IMR-90 (cell line): Measurements from ENCODE around the gene LRP5. TPM values are rescaled to one million over a fixed set of nuclear protein-coding genes. Genes with fewer than 3 reads are reported as not detected.

Experiments used
- ATAC-seq: fragments of 200-7000 bp; cut with Tn5 transposase; 2 replicates; pipeline ENCODE4 v1.9.1; 2020; ENCODE audit warnings: low read depth, mild to moderate bottlenecking, moderate library complexity
- BruUV-seq: library from RNA; stranded (reverse); fragments of 400-500 nt; replicated peaks from 2 replicates; lab custom pipeline; 2021; lab: Mats Ljungman, UMichigan
- CTCF ChIA-PET: fragments of 300-600 bp; formaldehyde crosslinking; extraction: SDS; loops from one replicate; lab custom pipeline; 2021; ENCODE audit warnings: antibody characterized with exemption; lab: Yijun Ruan, JAX
- POLR2A ChIA-PET: fragments of 300-600 bp; sonication (Branson Sonifier 250); formaldehyde crosslinking; loops from one replicate; lab custom pipeline; 2022; ENCODE audit warnings: antibody characterized with exemption; ENCODE audit not compliant: unreplicated experiment; lab: Charles Lee
- DNase-seq: peaks from one replicate; pipeline ENCODE4 v3.0.0; 2013
- H2AFZ ChIP-seq: replicated peaks from 2 replicates; pipeline ENCODE3; 2013; ENCODE audit warnings: low read length, mild to moderate bottlenecking; ENCODE audit not compliant: poor library complexity
- H2AK5ac ChIP-seq: 2 replicates; pipeline ENCODE4 v1.6.1; 2013; ENCODE audit warnings: low read depth, low read length, inconsistent platforms
- H2AK9ac ChIP-seq: replicated peaks from 2 replicates; pipeline ENCODE3; 2013; ENCODE audit warnings: mild to moderate bottlenecking, low read depth, low read length, moderate library complexity; ENCODE audit not compliant: poor library complexity
- H2BK120ac ChIP-seq: 2 replicates; pipeline ENCODE4 v1.6.1; 2013; ENCODE audit warnings: low read depth, low read length, inconsistent platforms
- H2BK15ac ChIP-seq: 3 replicates; pipeline ENCODE4 v1.6.1; 2013; ENCODE audit warnings: low read depth, low read length, inconsistent platforms
- H2BK20ac ChIP-seq: 2 replicates; pipeline ENCODE4 v1.6.1; 2013; ENCODE audit warnings: low read depth, mild to moderate bottlenecking, inconsistent platforms, low read length, moderate library complexity
- H2BK5ac ChIP-seq: 2 replicates; pipeline ENCODE4 v1.6.1; 2013; ENCODE audit warnings: mild to moderate bottlenecking, low read depth, low read length, inconsistent platforms; ENCODE audit not compliant: poor library complexity, severe bottlenecking
- H3K14ac ChIP-seq: replicated peaks from 2 replicates; pipeline ENCODE4 v1.6.1; 2013; ENCODE audit warnings: low read depth, low read length, inconsistent platforms
- H3K18ac ChIP-seq: 2 replicates; pipeline ENCODE4 v1.6.1; 2013; ENCODE audit warnings: low read depth, low read length, control low read depth
- H3K23ac ChIP-seq: 2 replicates; pipeline ENCODE4 v1.6.1; 2013; ENCODE audit warnings: low read depth, low read length, inconsistent platforms
- H3K27ac ChIP-seq: 2 replicates; pipeline ENCODE4 v1.5.1; 2013; ENCODE audit warnings: mild to moderate bottlenecking, control low read depth, low read length; ENCODE audit not compliant: insufficient read depth
- H3K27me3 ChIP-seq: 2 replicates; pipeline ENCODE4 v1.6.1; 2013; ENCODE audit warnings: low read length; ENCODE audit not compliant: control insufficient read depth, insufficient read depth
- H3K36me3 ChIP-seq: 2 replicates; pipeline ENCODE4 v1.6.1; 2013; ENCODE audit warnings: low read length, mixed read lengths; ENCODE audit not compliant: control insufficient read depth, insufficient read depth
- H3K4ac ChIP-seq: 2 replicates; pipeline ENCODE4 v1.6.1; 2013; ENCODE audit warnings: low read depth, low read length, inconsistent platforms
- H3K4me1 ChIP-seq: 2 replicates; pipeline ENCODE4 v1.6.1; 2013; ENCODE audit warnings: low read length, mixed read lengths; ENCODE audit not compliant: control insufficient read depth, insufficient read depth
- H3K4me2 ChIP-seq: 2 replicates; pipeline ENCODE4 v1.6.1; 2013; ENCODE audit warnings: low read depth, mild to moderate bottlenecking, control low read depth, low read length, moderate library complexity
- H3K4me3 ChIP-seq: 2 replicates; pipeline ENCODE4 v1.5.1; 2013; ENCODE audit warnings: low read depth, mild to moderate bottlenecking, control low read depth, low read length, moderate library complexity; ENCODE audit not compliant: insufficient read depth
- H3K56ac ChIP-seq: 2 replicates; pipeline ENCODE4 v1.6.1; 2013; ENCODE audit warnings: low read length, inconsistent platforms; ENCODE audit not compliant: insufficient read depth; ENCODE audit errors: extremely low read depth
- H3K79me1 ChIP-seq, 2 experiments: 2 replicates each; pipeline ENCODE4 v1.6.1; 2013; ENCODE audit warnings: low read length in 2 of 2, inconsistent platforms in 1 of 2, low read depth in 1 of 2
- H3K9ac ChIP-seq: 2 replicates; pipeline ENCODE4 v1.6.1; 2013; ENCODE audit warnings: low read depth, low read length, control low read depth
- H3K9me1 ChIP-seq: 2 replicates; pipeline ENCODE4 v1.6.1; 2013; ENCODE audit warnings: low read length, inconsistent platforms; ENCODE audit not compliant: insufficient read depth
- H3K9me3 ChIP-seq: 2 replicates; pipeline ENCODE4 v1.6.1; 2013; ENCODE audit warnings: low read length; ENCODE audit not compliant: control insufficient read depth, insufficient read depth
- H4K20me1 ChIP-seq: 2 replicates; pipeline ENCODE4 v1.6.1; 2013; ENCODE audit warnings: low read length, inconsistent platforms; ENCODE audit not compliant: insufficient read depth
- H4K5ac ChIP-seq: 2 replicates; pipeline ENCODE4 v1.6.1; 2013; ENCODE audit warnings: mild to moderate bottlenecking, low read depth, low read length, control low read depth
- H4K8ac ChIP-seq, 2 experiments: 2 replicates each; pipeline ENCODE4 v1.6.1; 2013; ENCODE audit warnings: low read depth in 2 of 2, low read length in 2 of 2, control low read depth in 1 of 2, inconsistent platforms in 1 of 2
- H4K91ac ChIP-seq: 2 replicates; pipeline ENCODE4 v1.6.1; 2013; ENCODE audit warnings: low read depth, low read length, inconsistent platforms; ENCODE audit not compliant: insufficient read depth
- BHLHE40 ChIP-seq: fragments of 150-350 bp; IDR thresholded peaks from 2 replicates; pipeline ENCODE4 v1.6.1; 2016; ENCODE audit warnings: mild to moderate bottlenecking, low read depth, low read length
- CEBPB ChIP-seq: IDR thresholded peaks from 2 replicates; pipeline ENCODE4 v1.6.1; 2012; ENCODE audit warnings: low read depth, low read length, improper control_type of control experiment
- CHD1 ChIP-seq: IDR thresholded peaks from 2 replicates; pipeline ENCODE4 v1.6.1; 2012; ENCODE audit warnings: low read depth, low read length, improper control_type of control experiment
- CTCF ChIP-seq: conservative IDR thresholded peaks from 2 replicates; pipeline ENCODE4 v1.5.1; 2012; ENCODE audit warnings: mild to moderate bottlenecking, low read depth, low read length, improper control_type of control experiment
- ELK1 ChIP-seq: fragments of 150-350 bp; IDR thresholded peaks from 2 replicates; pipeline ENCODE4 v1.6.1; 2016; ENCODE audit warnings: low read depth, mild to moderate bottlenecking, low read length, moderate library complexity, borderline replicate concordance
- FOS ChIP-seq: fragments of 150-350 bp; IDR thresholded peaks from 2 replicates; pipeline ENCODE4 v1.6.1; 2016; ENCODE audit warnings: low read depth, low read length
- MAFK ChIP-seq: IDR thresholded peaks from 2 replicates; pipeline ENCODE4 v1.6.1; 2012; ENCODE audit warnings: low read depth, low read length, improper control_type of control experiment
- MXI1 ChIP-seq: IDR thresholded peaks from 2 replicates; pipeline ENCODE4 v1.6.1; 2012; ENCODE audit warnings: low read depth, mild to moderate bottlenecking, low read length, moderate library complexity, borderline replicate concordance
- NFE2L2 ChIP-seq: fragments of 150-350 bp; IDR thresholded peaks from 2 replicates; pipeline ENCODE4 v1.6.1; 2016; ENCODE audit warnings: low read depth, mild to moderate bottlenecking, low read length
- POLR2A ChIP-seq: IDR thresholded peaks from 2 replicates; pipeline ENCODE4 v1.6.1; 2012; ENCODE audit warnings: mild to moderate bottlenecking, low read depth, low read length
- RAD21 ChIP-seq: IDR thresholded peaks from 2 replicates; pipeline ENCODE4 v1.6.1; 2012; ENCODE audit warnings: low read length, improper control_type of control experiment
- RCOR1 ChIP-seq: IDR thresholded peaks from 2 replicates; pipeline ENCODE4 v1.6.1; 2012; ENCODE audit warnings: mild to moderate bottlenecking, low read length, improper control_type of control experiment; ENCODE audit not compliant: insufficient replicate concordance
- RFX5 ChIP-seq: IDR thresholded peaks from 2 replicates; pipeline ENCODE4 v1.8.0; 2012; ENCODE audit warnings: low read depth, mild to moderate bottlenecking, low read length, moderate library complexity
- SMC3 ChIP-seq: fragments of 150-350 bp; IDR thresholded peaks from 2 replicates; pipeline ENCODE4 v1.6.1; 2016; ENCODE audit warnings: low read depth, mild to moderate bottlenecking, antibody characterized with exemption, low read length, moderate library complexity
- USF2 ChIP-seq: fragments of 150-350 bp; IDR thresholded peaks from 2 replicates; pipeline ENCODE4 v1.6.1; 2017; ENCODE audit warnings: mild to moderate bottlenecking, antibody characterized with exemption, low read length, low read depth
- WGBS, 2 experiments: methylation state at CpG; one replicate each; pipeline versions ENCODE4 v1.1.5 to v1.1.7; 2013; ENCODE audit warnings: missing lambda C conversion rate in 2 of 2; ENCODE audit not compliant: insufficient read length in 1 of 2; ENCODE audit errors: extremely low coverage in 2 of 2; 5-methylcytosine and 5-hydroxymethylcytosine counted together
- dilution Hi-C: fragments of 300-500 bp; cut with HindIII; formaldehyde crosslinking; loops from one replicate; pipeline ENCODE4 v1.14.3; 2018; ENCODE audit warnings: low sequenced_read_pairs; ENCODE audit not compliant: unreplicated experiment
- in situ Hi-C: fragments of 300-500 bp; cut with MboI; formaldehyde crosslinking; loops from 3 replicates; pipeline ENCODE4 v1.14.3; 2019; ENCODE audit warnings: low sequenced_read_pairs, inconsistent platforms, mixed read lengths
- intact Hi-C: fragments of 100-400 bp; cut with micrococcal nuclease; formaldehyde crosslinking; loops from 2 replicates; pipeline ENCODE4 v1.10.0; 2022
- polyA plus RNA-seq, 3 experiments: library from polyadenylated mRNA; depleted of rRNA; stranded (reverse); fragments of >200 nt; gene quantifications; 2 replicates each; pipeline ENCODE4 v1.2.3, GENCODE V29; 2012; ENCODE audit warnings: low replicate concordance in 1 of 3
- total RNA-seq: library from RNA; depleted of rRNA; stranded (reverse); fragments of >200 nt; gene quantifications from 2 replicates; pipeline ENCODE4 v1.2.3, GENCODE V29; 2012

Gene LRP5
- total and polyA plus RNA-seq, 2 of the 4 experiments (the other 2 are of a cell fraction), result 10.4 to 15.0 TPM

GRCh38 chr11:68488623-68489022 is 176.2 kb downstream of the LRP5 start:
- no peak overlapping the region for H3K56ac ChIP-seq
- no CpG with 5 or more reads among the region's 1 CpG for WGBS, 2 experiments
- no peak overlapping the region for H2AK9ac ChIP-seq
- H3K9me1 ChIP-seq, result peaks cover 13% of the 10 kb centered on the region
- H2BK20ac ChIP-seq, result no peak overlapping the region
- DNase-seq (no peak), ATAC-seq (no peak)
- ChIA-PET POLR2A (no interaction called here), CTCF (interaction anchor here (0.7 kb wide), 1 partner anchor 115 kb away, joined by 3 read pairs; no protein-coding TSS in a partner anchor)
- no peak overlapping the region for H3K23ac ChIP-seq
- H2AFZ ChIP-seq, result no peak overlapping the region
- no peak overlapping the region for H4K91ac ChIP-seq
- in situ Hi-C loops (no loop called here), intact Hi-C loops (loop anchor here (5.0 kb wide), 1 partner anchor 34 kb away; no protein-coding TSS in a partner anchor), dilution Hi-C loops (no loop called here)
- no peak overlapping the region for H3K18ac ChIP-seq
- no TSS peak for BruUV-seq
- H4K8ac ChIP-seq, result no peak overlapping the region
- H3K4ac ChIP-seq, result no peak overlapping the region
- TF ChIP-seq MXI1 (no peak), CEBPB (no peak), POLR2A (no peak), RAD21 (no peak), USF2 (no peak), FOS (no peak), RCOR1 (no peak), NFE2L2 (no peak), BHLHE40 (no peak), SMC3 (no peak), MAFK (no peak), CTCF (no peak), CHD1 (no peak), RFX5 (no peak), ELK1 (no peak)
- no peak overlapping the region for H2AK5ac ChIP-seq
- H2BK5ac ChIP-seq, result no peak overlapping the region
- no peak overlapping the region for H3K27ac ChIP-seq
- H3K9ac ChIP-seq, result no peak overlapping the region
- H3K4me1 ChIP-seq, result no peaks in the 10 kb centered on the region
- no peak overlapping the region for H3K4me2 ChIP-seq
- H4K20me1 ChIP-seq, result peaks cover 83% of the 10 kb centered on the region
- no peak overlapping the region for H2BK15ac ChIP-seq
- H3K79me1 ChIP-seq, result peaks cover 10 to 66% of the 10 kb centered on the region in 2 experiments
- no peak overlapping the region for H3K4me3 ChIP-seq
- no peak overlapping the region for H4K5ac ChIP-seq
- no peaks in the 10 kb centered on the region for H3K36me3 ChIP-seq
- H3K9me3 ChIP-seq, result no peaks in the 10 kb centered on the region
- H3K27me3 ChIP-seq, result no peaks in the 10 kb centered on the region
- no peak overlapping the region for H3K14ac ChIP-seq
- H2BK120ac ChIP-seq, result no peak overlapping the region
